Measurements from ENCODE around the gene POLN. TPM values are rescaled to one million over a fixed set of nuclear protein-coding genes. Genes with fewer than 3 reads are reported as not detected.
A peak's percentile ranks its signal among the peaks of the same experiment; 100 is the strongest.

Gene POLN
- total RNA-seq, 3 donors from 2014 or later, result 1.4 to 4.6 (median 1.4) TPM

GRCh38 chr4:2070421-2071251 is 171.3 kb downstream of the POLN start:
- DNase-seq (peak in 1 of 3 donors; percentile 6), ATAC-seq (no peak)
- TF ChIP-seq, protein P1, sequence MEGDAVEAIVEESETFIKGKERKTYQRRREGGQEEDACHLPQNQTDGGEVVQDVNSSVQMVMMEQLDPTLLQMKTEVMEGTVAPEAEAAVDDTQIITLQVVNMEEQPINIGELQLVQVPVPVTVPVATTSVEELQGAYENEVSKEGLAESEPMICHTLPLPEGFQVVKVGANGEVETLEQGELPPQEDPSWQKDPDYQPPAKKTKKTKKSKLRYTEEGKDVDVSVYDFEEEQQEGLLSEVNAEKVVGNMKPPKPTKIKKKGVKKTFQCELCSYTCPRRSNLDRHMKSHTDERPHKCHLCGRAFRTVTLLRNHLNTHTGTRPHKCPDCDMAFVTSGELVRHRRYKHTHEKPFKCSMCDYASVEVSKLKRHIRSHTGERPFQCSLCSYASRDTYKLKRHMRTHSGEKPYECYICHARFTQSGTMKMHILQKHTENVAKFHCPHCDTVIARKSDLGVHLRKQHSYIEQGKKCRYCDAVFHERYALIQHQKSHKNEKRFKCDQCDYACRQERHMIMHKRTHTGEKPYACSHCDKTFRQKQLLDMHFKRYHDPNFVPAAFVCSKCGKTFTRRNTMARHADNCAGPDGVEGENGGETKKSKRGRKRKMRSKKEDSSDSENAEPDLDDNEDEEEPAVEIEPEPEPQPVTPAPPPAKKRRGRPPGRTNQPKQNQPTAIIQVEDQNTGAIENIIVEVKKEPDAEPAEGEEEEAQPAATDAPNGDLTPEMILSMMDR (IDR thresholded peaks at IDR 0.05), result no peak
- Histone ChIP-seq H3K4me1 (ENCODE audit: low read depth) (no peaks in the 10 kb centered on the region), H3K9me3 (no peaks in the 10 kb centered on the region), H3K4me3 (no peak overlapping the region), H3K36me3 (ENCODE audit: low read depth) (no peaks in the 10 kb centered on the region)
- intact Hi-C loops (cut with DNase I, micrococcal nuclease), result no loop called here

GRCh38 chr4:2069986-2070385 is 171.9 kb downstream of the POLN start:
- Histone ChIP-seq H3K36me3 (ENCODE audit: low read depth) (no peaks in the 10 kb centered on the region), H3K4me1 (ENCODE audit: low read depth) (no peaks in the 10 kb centered on the region), H3K4me3 (no peak overlapping the region), H3K9me3 (no peaks in the 10 kb centered on the region)
- intact Hi-C loops (cut with DNase I, micrococcal nuclease), result no loop called here
- TF ChIP-seq, protein P1 (IDR thresholded peaks at IDR 0.05), result no peak
- ATAC-seq, result no peak
- DNase-seq, result peak in 2 of 3 donors; percentile 16 to 23

- Histone ChIP-seq H3K9me3 (no peaks in the 10 kb centered on the region), H3K4me3 (no peak overlapping the region), H3K36me3 (ENCODE audit: low read depth) (no peaks in the 10 kb centered on the region), H3K4me1 (ENCODE audit: low read depth) (peaks cover 4% of the 10 kb centered on the region)
- peak in 2 of 3 donors; percentile 14 to 38 for DNase-seq
- intact Hi-C loops (cut with DNase I, micrococcal nuclease), result no loop called here
- ATAC-seq, result no peak
- TF ChIP-seq, protein P1 (IDR thresholded peaks at IDR 0.05), result no peak
These were observed 172.6 kb downstream of the POLN start for GRCh38 chr4:2069161-2069971.

DNA sequence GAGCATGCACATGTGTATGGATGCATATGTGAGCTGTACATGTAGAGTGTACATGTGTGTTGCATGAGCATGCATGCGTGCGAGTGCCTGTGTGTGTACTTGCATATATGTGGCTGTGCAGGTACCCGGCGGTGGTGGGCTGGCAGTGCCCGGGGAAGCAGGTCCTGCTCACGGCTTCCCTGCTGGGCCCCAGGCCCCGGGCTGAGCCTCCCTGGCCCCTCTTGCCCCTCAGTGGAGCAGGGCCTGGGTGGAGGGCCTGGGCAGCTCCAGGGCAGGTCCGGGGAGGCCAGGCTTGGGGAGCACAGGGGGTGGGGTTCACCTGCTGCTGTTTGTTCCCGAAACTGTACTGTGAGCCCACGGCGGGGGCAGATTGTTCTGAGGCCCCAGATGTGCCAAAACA is 173.4 kb downstream of the POLN start:
- no peaks in the 10 kb centered on the region for H3K9me3 ChIP-seq
- DNase-seq (peak in 2 of 3 donors; percentile 9 to 32), ATAC-seq (no peak)
- intact Hi-C loops (cut with DNase I, micrococcal nuclease), result no loop called here
- no peak overlapping the region for H3K4me3 ChIP-seq
- peaks cover 6% of the 10 kb centered on the region for H3K4me1 ChIP-seq (ENCODE audit: low read depth)
- H3K36me3 ChIP-seq (ENCODE audit: low read depth), result no peaks in the 10 kb centered on the region
- TF ChIP-seq, protein P1 (IDR thresholded peaks at IDR 0.05), result no peak

GRCh38 chr4:2068198-2068470 is 173.8 kb downstream of the POLN start:
- DNase-seq, result peak in 1 of 3 donors; percentile 10
- H3K36me3 ChIP-seq (ENCODE audit: low read depth), result no peaks in the 10 kb centered on the region
- ATAC-seq, result no peak
- no peak overlapping the region for H3K4me3 ChIP-seq
- H3K9me3 ChIP-seq, result no peaks in the 10 kb centered on the region
- intact Hi-C loops (cut with DNase I, micrococcal nuclease), result no loop called here
- H3K4me1 ChIP-seq (ENCODE audit: low read depth), result peaks cover 6% of the 10 kb centered on the region
- TF ChIP-seq, protein P1 (IDR thresholded peaks at IDR 0.05), result no peak

Data from mucosa of descending colon (tissue), 3 donors.